Calu3 (cell line): Measurements from ENCODE around the gene PDE7B. TPM values are rescaled to one million over a fixed set of nuclear protein-coding genes. Genes with fewer than 3 reads are reported as not detected.

Source experiments
- BruUV-seq: library from RNA; stranded (reverse); fragments of 400-500 nt; replicated peaks from 2 replicates; lab custom pipeline; 2021; lab: Mats Ljungman, UMichigan
- CTCF ChIA-PET: fragments of 300-600 bp; sonication (Branson Sonifier 250); formaldehyde crosslinking; loops from one replicate; lab custom pipeline; 2022; ENCODE audit warnings: antibody characterized with exemption; lab: Charles Lee
- DNase-seq: peaks from one replicate; pipeline ENCODE4 v3.0.0; 2022
- H3K27ac Mint-ChIP-seq: one replicate; pipeline ENCODE4 v1.8.0; 2022; ENCODE audit warnings: mixed read lengths; ENCODE audit not compliant: unreplicated experiment
- H3K27me3 Mint-ChIP-seq: one replicate; pipeline ENCODE4 v1.8.0; 2022; ENCODE audit warnings: mixed read lengths; ENCODE audit not compliant: unreplicated experiment
- H3K36me3 Mint-ChIP-seq: one replicate; pipeline ENCODE4 v1.8.0; 2022; ENCODE audit warnings: mild to moderate bottlenecking, moderate library complexity, mixed read lengths; ENCODE audit not compliant: insufficient read depth, unreplicated experiment
- H3K4me1 Mint-ChIP-seq: one replicate; pipeline ENCODE4 v1.8.0; 2022; ENCODE audit warnings: mild to moderate bottlenecking, low read depth, mixed read lengths; ENCODE audit not compliant: unreplicated experiment
- H3K4me3 Mint-ChIP-seq: one replicate; pipeline ENCODE4 v1.8.0; 2022; ENCODE audit warnings: mild to moderate bottlenecking, low read depth, moderate library complexity, mixed read lengths; ENCODE audit not compliant: unreplicated experiment
- H3K9me3 Mint-ChIP-seq: one replicate; pipeline ENCODE4 v1.8.0; 2022; ENCODE audit warnings: low read depth, mixed read lengths; ENCODE audit not compliant: unreplicated experiment
- intact Hi-C: fragments of 100-400 bp; cut with micrococcal nuclease; formaldehyde crosslinking; loops from one replicate; pipeline ENCODE4 v1.10.0; 2022; ENCODE audit not compliant: unreplicated experiment
- total RNA-seq: library from RNA; stranded (reverse); gene quantifications from 2 replicates; pipeline ENCODE4 v1.2.3, GENCODE V29; 2022
- TF ChIP-seq, protein P1 (sequence below): fragments of 200-600 bp; IDR thresholded peaks from one replicate; pipeline ENCODE4 v1.8.0; 2022; ENCODE audit warnings: antibody characterized with exemption; ENCODE audit not compliant: unreplicated experiment

Gene PDE7B
- total RNA-seq, 1 experiment from 2014 or later: 0.09 TPM

DNA sequence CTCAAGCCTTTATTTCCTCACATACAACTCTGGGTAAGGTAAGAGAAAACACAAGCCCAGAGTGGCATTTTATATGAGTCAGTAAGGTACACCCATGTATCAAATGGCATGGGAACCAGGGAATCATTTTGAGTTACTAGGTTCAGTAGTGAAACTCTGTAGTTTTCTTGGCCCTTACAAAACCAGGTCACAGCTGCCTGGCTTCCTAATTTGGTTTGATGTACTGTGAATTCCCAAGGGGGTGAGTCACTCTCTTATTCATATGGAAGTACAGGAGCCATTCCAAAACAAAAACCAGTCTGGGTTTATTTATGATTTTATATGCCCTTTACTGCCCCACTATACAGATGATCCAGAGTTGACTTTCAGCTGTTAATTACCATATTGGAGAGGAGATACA lies 70.7 kb downstream of the PDE7B start:
- no peak overlapping the region for H3K4me3 Mint-ChIP-seq
- DNase-seq: peak; percentile 0
- H3K4me1 Mint-ChIP-seq: peaks cover 8% of the 10 kb centered on the region
- CTCF ChIA-PET: no interaction called here
- H3K36me3 Mint-ChIP-seq: no peaks in the 10 kb centered on the region
- no peak overlapping the region for H3K27ac Mint-ChIP-seq
- no peaks in the 10 kb centered on the region for H3K27me3 Mint-ChIP-seq
- intact Hi-C loops: loop anchor here (10.0 kb wide), 1 partner anchor 387 kb away; no protein-coding TSS in a partner anchor
- H3K9me3 Mint-ChIP-seq: no peaks in the 10 kb centered on the region
- no TSS peak for BruUV-seq
- TF ChIP-seq, protein P1, sequence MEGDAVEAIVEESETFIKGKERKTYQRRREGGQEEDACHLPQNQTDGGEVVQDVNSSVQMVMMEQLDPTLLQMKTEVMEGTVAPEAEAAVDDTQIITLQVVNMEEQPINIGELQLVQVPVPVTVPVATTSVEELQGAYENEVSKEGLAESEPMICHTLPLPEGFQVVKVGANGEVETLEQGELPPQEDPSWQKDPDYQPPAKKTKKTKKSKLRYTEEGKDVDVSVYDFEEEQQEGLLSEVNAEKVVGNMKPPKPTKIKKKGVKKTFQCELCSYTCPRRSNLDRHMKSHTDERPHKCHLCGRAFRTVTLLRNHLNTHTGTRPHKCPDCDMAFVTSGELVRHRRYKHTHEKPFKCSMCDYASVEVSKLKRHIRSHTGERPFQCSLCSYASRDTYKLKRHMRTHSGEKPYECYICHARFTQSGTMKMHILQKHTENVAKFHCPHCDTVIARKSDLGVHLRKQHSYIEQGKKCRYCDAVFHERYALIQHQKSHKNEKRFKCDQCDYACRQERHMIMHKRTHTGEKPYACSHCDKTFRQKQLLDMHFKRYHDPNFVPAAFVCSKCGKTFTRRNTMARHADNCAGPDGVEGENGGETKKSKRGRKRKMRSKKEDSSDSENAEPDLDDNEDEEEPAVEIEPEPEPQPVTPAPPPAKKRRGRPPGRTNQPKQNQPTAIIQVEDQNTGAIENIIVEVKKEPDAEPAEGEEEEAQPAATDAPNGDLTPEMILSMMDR: no peak

DNA sequence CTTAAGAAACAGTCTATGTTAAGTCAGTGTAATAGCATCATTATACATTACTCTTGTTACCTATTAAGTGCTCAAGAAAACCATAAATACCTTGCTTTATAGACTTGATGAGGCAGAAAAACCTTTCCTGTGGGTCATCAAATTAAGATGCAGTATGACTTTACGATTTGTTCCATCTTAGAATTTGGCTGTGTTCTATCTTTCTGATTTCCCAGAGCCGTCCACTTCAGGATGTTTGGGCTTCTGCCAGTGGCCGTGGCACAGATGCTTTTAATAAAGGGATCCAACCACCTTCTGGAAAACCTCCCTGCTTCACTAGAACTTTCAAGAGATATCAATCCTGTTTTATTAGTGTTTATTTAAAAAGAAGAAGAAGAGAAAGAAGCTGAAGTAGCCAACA lies 71.2 kb downstream of the PDE7B start:
- DNase-seq: no peak
- Mint-ChIP-seq H3K9me3 (no peaks in the 10 kb centered on the region), H3K4me3 (no peak overlapping the region), H3K27me3 (no peaks in the 10 kb centered on the region), H3K27ac (no peak overlapping the region), H3K36me3 (no peaks in the 10 kb centered on the region), H3K4me1 (peaks cover 8% of the 10 kb centered on the region)
- CTCF ChIA-PET: no interaction called here
- BruUV-seq: no TSS peak
- TF ChIP-seq, protein P1: no peak
- intact Hi-C loops: loop anchor here (10.0 kb wide), 1 partner anchor 388 kb away; no protein-coding TSS in a partner anchor

DNA sequence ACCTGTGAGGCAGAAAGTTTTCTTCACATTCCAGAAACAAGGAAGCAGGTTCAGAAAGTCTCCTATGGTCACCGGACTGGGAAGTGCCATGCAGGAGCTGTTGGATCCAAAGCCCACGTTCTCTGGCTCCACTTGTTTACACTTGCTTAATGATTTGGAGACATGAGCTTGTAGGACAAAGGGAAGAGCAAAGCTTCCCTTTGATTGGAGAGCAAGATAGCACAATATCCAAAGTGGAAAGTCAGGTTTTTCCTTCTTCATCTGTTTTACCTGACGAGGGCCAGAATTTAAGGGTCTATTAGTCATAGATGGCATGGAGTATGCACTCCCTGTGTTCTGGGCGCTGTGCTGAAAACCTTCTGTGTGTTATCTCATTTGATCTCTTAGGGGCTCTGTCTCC lies 81.2 kb downstream of the PDE7B start:
- no TSS peak for BruUV-seq

DNA sequence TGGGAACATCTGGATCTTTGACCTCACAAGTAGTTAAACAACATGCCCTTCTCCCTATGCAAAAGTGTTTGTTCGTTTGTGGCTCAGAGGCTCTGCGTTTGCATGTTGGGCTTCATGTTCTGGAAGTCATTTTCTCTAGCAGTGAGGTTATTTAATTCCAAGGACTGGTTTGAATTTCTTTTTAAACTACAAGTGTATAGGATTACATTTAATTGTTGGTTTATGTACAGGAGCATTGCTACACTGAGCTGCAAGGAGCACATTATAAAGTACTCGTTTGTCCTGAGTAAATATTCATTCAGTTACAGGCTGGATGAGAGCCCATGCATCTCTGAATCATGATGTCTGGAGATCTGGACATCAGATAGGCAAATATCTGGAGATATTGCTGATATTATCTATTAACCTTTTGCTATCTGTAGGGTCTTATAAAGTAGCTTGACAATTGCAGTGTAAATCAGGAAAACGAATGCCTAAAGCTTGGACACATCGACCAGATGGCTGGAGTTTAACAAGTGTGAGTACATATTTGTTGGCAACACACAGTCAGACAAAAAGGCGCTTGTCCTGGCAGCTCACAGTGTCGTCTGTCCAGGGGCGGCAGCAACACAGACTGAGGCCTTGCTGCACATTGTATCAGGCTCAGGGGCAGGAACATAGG lies 84.6 kb downstream of the PDE7B start:
- TF ChIP-seq, protein P1: no peak
- intact Hi-C loops: no loop called here
- Mint-ChIP-seq H3K9me3 (no peaks in the 10 kb centered on the region), H3K27ac (no peak overlapping the region), H3K4me1 (peaks cover 10% of the 10 kb centered on the region), H3K27me3 (no peaks in the 10 kb centered on the region), H3K4me3 (no peak overlapping the region), H3K36me3 (no peaks in the 10 kb centered on the region)
- no TSS peak for BruUV-seq
- CTCF ChIA-PET: no interaction called here
- DNase-seq: no peak

More for the DNA sequence above, 81.2 kb downstream of the PDE7B start:
- Mint-ChIP-seq H3K27me3 (no peaks in the 10 kb centered on the region), H3K27ac (no peak overlapping the region), H3K36me3 (no peaks in the 10 kb centered on the region), H3K9me3 (peaks cover 10% of the 10 kb centered on the region), H3K4me1 (peaks cover 17% of the 10 kb centered on the region), H3K4me3 (no peak overlapping the region)
- CTCF ChIA-PET: interaction anchor here (0.6 kb wide), 1 partner anchor 34 kb away, joined by 4 read pairs; no protein-coding TSS in a partner anchor
- TF ChIP-seq, protein P1: no peak
- intact Hi-C loops: no loop called here
- DNase-seq: no peak
